GM21576 (cell line): ENCODE measurements around the gene ISM2.

Experiments
- ATAC-seq: cut with Tn5 transposase; IDR thresholded peaks from one replicate; pipeline ENCODE4 v1.9.1; 2021; ENCODE audit warnings: mild to moderate bottlenecking, moderate library complexity; ENCODE audit not compliant: unreplicated experiment

The ISM2 gene

DNA sequence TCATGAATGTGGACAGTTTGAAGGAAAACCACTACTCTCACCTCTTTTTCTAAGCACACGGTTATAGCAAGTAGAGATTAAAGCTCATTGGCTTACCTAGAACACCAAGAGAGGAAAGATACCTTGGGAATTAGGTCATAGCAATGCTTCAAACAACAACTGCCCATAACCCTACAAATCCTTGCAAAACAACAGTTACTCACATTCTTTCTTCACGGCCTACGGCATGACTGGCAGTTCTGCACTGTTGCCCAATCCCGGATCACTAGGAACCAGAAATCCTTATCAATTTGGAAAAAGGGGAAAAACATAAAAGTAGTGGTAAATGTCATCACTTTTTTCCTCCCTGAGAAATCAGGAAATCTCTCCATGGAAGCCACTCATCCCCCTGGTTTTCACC, 9.6 kb upstream of the ISM2 start:
- no peak for ATAC-seq

DNA sequence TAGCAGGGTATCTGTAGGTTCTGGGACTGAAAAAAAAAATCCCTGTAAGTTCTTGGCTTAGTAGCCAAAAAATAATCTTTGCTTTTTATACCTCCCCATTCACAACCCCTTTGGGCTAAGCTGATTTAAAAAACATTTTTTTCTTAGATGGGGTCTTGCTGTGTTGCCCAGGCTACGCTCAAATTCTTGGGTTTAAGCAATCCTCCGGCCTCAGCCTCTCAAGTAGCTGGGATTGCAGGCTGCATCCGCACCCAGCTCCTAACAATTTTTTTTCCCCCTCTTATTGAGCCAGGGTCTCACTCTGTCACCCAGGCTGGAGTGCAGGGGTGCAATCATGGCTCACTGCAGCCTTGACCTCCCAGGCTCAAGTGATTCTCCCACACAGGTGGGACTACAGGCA, 9.1 kb upstream of the ISM2 start:
- ATAC-seq = no peak

DNA sequence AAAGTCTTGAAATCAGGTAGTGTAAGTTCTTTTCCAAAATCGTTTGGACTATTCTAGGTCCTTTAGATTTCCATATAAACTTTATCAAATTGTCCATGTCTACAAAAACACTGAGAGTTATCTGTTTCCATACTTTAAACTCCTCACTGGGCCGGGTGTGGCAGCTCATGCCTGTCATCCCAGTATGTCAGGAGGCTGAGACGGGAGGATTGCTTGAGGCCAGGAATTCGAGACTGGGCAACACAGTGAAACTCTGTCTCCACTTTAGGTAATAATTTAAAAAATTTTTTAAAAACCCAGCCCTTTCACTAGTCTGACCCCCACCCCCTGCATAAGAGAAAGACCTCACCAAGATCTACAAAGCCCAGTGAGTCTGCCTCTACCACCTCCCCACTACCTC, 6.4 kb upstream of the ISM2 start:
- ATAC-seq = no peak

DNA sequence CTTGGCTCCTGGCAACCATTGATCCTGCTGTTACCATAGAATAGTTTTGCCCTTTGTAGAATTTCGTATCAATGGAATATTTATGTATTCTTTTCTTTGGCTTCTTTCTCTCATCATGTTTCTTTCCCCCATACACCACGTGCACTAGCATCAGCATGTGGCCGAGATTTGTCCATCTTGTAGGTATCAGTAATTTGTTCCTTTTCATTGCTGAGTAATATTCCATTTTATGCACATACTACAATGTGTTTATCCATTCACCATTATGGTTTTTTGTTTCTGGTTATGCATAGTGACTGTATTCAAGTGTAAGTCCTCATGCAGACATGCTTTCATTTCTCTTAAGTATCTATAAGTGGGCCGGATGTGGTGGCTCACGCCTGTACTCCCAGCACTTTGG, 4.5 kb upstream of the ISM2 start:
- ATAC-seq = no peak

GRCh38 chr14:77502109-77502782, 3.6 kb upstream of the ISM2 start:
- no peak for ATAC-seq

GRCh38 chr14:77498984-77499527, 440 bp upstream of the ISM2 start:
- peak; percentile 28 for ATAC-seq

- no peak for ATAC-seq
Measured at GRCh38 chr14:77495334-77495733, 3.3 kb downstream of the ISM2 start.

DNA sequence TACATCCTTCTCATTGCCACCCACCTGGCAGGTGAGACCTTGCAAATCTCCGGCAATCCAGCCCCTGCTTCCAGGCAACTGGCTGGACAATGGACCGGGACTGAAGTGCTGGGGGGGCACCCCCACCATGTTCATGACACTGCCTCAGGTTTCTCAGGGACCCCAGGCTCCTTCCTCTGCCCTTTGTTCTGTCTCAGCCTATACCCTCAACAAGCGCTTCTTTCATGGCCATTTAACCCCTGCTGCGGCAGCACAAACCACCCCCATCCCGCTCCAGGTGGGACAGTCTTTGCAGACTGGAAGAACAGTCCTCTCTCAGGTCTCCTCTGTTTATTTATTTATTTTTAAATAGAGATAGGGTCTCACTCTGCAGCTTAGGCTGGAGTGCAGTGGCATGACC, 7.6 kb downstream of the ISM2 start:
- ATAC-seq = no peak

GRCh38 chr14:77490347-77490986, 8.1 kb downstream of the ISM2 start:
- no peak for ATAC-seq

GRCh38 chr14:77489041-77489440, 9.6 kb downstream of the ISM2 start:
- ATAC-seq = no peak

GRCh38 chr14:77488558-77488957, 10.1 kb downstream of the ISM2 start:
- no peak for ATAC-seq

DNA sequence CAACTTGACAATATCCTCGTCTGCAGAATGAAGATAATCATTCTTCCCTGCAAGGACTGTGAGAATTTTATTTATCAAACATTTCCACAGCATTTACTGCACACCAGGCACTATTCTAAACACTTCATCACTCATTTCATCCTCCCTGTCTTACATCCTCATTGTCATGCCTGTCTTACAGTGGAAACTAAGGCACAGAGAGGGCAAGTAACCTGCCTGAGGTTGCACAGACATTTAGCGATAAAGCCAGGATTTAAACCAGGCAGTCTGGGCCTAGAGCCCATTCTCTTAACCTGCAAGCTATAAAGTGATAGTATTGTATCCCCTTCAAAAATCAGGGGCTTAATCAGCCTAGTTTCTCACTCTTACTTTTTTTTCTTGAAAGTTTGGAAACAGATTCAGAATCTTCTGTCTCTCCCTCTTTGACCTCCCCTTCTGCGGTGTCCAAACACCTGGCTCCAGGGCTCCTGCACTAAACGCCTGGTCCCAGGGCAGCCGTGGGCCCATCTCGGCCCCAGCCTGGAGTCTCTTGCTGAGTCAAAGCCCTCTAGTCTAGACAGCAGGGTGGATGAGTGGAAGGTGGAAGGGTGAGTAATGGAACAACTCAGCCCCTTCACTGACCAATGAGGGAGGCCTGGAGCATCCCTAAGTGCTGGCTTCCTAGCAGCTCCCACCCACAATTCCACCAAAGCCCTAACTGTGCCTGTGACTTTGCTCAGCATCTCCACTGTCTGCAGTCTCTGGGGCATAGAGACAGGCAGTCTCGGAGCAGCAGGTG, 12.5 kb downstream of the ISM2 start:
- ATAC-seq = no peak

GRCh38 chr14:77485256-77485655, 13.4 kb downstream of the ISM2 start:
- no peak for ATAC-seq

DNA sequence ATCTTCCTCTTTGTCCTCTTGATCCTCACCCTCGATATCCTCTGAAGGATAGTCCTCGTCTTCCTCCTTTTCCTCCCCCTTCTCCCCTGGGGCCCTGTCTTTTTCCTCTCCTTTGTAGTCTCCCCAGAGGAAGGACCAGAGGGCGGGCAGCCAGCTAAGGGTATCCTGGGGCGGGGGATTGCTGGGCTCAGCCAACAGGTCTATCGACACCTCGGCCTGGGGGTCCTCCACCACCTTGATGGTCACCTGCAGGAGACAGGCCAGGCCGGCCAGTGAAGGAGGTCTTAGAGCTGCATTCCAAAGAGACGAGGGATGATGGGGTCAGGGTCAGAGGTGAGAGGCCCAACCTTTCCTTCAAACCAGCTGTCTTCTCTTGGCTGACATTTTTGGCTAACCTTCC, 16.2 kb downstream of the ISM2 start:
- no peak for ATAC-seq

DNA sequence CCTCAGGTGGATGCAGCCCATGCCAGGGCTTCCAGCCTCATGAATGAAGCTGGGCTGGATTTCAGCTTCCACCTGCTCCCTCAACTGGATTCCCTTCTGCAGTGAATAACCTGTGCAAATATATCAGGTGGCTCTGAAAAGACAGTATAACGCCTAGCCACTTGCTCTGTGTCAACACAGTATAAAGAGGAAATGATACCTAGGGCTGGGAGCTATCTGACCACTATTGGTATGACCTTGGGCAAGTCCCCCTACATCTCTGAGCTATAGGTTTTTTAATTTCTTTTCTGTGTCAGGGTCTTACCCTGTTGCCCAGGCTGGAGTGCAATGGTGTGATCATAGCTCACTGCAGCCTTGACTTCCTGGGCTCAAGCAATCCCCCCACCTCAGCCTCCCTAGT, 19.8 kb downstream of the ISM2 start:
- peak; percentile 93 for ATAC-seq

- ATAC-seq = no peak
Measured at GRCh38 chr14:77478029-77478428, 20.6 kb downstream of the ISM2 start.

GRCh38 chr14:77475432-77476115, 23.0 kb downstream of the ISM2 start:
- no peak for ATAC-seq

DNA sequence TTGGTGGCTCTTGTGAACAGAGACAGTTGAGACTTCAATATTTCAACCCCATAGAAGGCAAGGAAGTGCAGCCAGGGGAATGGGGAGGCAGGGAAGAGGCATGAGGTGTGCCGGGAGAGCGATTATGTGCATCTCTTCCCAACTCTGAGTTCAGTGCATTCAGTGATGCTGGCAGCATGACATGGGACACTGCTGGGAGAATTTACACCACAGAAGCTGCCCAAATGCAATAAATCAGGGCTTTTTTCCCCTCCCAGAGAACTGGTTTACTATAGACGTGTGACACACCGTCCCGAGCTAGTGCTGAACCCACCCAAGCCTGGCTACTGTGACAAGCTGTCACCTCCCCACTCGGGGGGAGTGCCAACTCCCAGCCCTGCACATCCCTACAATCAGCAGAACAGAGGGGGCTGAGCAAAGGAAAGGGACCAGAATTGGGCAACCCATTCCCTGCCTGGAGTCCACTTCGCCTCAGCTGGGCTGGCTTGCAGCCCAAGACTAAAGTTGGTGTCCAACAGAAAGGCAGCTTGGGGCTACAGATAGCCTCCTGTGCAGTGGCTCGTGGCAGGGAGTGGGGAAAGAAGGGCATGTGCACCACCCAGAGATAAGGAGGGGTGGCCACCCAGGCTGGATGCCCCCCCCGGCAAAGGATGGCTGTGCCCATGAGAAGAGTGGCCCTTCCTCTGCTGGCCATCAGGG, 24.0 kb downstream of the ISM2 start:
- ATAC-seq = no peak

DNA sequence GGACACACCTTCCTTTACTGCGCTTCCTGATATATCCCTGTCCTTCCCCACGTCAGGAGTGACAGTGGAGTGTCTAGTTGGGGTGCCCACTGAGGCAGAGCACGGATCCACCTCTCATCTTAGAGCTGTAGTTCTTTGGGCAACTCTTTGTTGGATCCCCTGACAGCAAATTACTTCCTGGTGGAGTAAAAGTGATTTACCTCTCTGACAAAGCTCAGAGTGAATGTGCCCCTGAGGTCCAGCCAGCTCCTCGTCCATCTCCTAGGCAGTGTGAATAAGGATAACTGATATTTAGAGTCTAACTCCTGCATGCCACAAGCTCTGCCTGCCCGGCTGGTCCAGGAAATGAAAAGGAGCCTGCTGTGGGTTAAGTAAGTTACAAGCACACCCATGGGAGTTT, 24.7 kb downstream of the ISM2 start:
- no peak for ATAC-seq

DNA sequence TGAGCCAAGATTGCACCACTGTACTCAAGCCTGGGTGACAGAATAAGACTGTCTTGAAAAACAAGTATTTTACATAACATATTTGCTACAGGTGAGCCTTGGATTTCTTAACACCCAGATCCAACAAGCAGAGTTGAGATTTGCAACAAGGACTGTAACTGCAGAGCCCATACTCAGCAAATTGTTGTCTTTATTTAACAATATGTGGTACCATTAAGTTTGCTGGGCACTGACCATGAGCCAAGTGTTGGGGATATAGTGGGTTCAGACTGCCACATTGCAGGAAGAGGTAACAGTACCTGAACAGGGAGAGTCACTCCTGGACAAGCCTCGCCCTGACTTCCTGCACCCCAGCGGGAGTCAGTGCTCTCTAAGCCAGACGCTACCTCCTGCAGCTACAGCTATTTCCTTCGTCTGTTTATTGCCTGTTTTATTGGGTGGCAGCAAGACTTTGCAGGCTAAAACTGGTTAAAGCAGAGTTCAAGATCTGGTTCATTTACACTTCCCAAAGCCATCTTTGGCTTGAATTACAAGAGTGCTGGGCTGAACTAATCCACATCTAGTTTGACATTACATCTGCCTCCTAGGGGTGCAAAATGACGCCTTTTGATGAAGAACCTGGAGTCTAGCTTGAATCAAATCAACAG, 28.3 kb downstream of the ISM2 start:
- no peak for ATAC-seq
